OCI-LY3 (cell line): ENCODE data around the gene ARMC12.

Source experiments
- EZH2phosphoT487 ChIP-seq: fragments of 200-600 bp; shearing (Covaris generic); IDR thresholded peaks from 2 replicates; pipeline ENCODE4 v1.6.1; 2018; ENCODE audit warnings: antibody characterized with exemption, mixed run types, low read depth
- TF ChIP-seq, protein P1 (sequence below): fragments of 200-600, 300-600 bp; sonication (generic); IDR thresholded peaks from 2 replicates; pipeline ENCODE4 v1.5.1; 2014; ENCODE audit warnings: antibody characterized with exemption, low read length, low read depth

DNA sequence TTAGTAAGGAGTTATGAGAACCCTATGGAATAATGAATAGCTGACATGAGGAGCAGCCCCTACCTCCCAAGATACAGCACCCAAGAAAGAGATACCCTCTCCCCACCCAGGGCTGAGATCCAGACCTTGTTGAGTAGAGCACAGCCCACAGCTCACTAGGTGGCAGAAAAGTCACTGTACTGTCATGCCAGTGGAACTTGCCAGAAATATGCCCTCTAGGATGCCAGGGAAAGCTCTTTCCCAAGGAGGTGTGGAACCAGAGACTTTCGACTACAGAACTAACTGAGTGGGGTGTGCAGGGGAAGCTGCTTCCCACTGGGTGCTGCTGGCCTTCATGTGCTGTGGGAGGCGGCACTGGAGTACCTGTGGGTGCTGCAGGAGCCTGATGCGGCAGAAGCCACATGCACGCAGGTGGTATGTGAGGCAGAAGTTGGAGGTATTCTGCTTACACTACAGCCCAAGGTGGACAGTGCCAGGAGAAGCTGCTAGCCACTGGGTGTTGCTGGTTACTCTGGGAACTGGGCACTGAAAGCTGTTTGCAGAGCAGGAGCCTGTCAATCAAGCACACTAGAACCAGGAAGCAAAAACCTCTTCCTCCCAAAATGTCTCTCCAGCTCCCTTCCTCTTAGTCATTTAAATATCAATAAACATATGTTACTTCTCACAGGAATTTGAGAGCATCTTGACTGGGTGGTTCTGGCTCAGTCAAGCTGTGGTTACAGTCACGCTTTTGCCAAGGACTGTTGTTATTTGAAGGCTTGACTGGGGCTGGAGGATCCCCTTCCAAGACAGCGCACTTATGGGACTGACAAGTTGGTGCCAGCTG, 17.8 kb downstream of the ARMC12 start:
- TF ChIP-seq, protein P1, sequence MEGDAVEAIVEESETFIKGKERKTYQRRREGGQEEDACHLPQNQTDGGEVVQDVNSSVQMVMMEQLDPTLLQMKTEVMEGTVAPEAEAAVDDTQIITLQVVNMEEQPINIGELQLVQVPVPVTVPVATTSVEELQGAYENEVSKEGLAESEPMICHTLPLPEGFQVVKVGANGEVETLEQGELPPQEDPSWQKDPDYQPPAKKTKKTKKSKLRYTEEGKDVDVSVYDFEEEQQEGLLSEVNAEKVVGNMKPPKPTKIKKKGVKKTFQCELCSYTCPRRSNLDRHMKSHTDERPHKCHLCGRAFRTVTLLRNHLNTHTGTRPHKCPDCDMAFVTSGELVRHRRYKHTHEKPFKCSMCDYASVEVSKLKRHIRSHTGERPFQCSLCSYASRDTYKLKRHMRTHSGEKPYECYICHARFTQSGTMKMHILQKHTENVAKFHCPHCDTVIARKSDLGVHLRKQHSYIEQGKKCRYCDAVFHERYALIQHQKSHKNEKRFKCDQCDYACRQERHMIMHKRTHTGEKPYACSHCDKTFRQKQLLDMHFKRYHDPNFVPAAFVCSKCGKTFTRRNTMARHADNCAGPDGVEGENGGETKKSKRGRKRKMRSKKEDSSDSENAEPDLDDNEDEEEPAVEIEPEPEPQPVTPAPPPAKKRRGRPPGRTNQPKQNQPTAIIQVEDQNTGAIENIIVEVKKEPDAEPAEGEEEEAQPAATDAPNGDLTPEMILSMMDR: peak; percentile 25; the same call in 1 of the 2 replicates
- TF ChIP-seq EZH2phosphoT487: no peak
